Cardiac muscle cell (in vitro differentiated cells and primary cell): ENCODE data around the gene TFG. TPM values are rescaled to one million over a fixed set of nuclear protein-coding genes. Genes with fewer than 3 reads are reported as not detected.

Source experiments
- DNase-seq, 2 donors: peaks; one replicate each; pipeline versions ENCODE4 v3.0.0 to v3.0.0-alpha.2; 2010 to 2017; ENCODE audit warnings: low read depth in 1 of 2, low spot score in 1 of 2
- H3K27ac ChIP-seq: fragments of 200-600 bp; sonication (generic); 2 replicates; pipeline ENCODE4 v1.5.1; 2016
- H3K27me3 ChIP-seq: fragments of 200-600 bp; sonication (generic); 2 replicates; pipeline ENCODE4 v1.6.0; 2016; ENCODE audit warnings: control low read depth
- H3K36me3 ChIP-seq: fragments of 200-600 bp; sonication (generic); 2 replicates; pipeline ENCODE4 v1.5.1; 2016; ENCODE audit warnings: control low read depth
- H3K4me1 ChIP-seq: fragments of 200-600 bp; sonication (generic); 2 replicates; pipeline ENCODE4 v1.8.1; 2017; ENCODE audit warnings: low read depth, mild to moderate bottlenecking, mixed run types
- H3K4me3 ChIP-seq: fragments of 200-600 bp; sonication (generic); 2 replicates; pipeline ENCODE4 v1.5.1; 2016; ENCODE audit warnings: mild to moderate bottlenecking
- H3K9me3 ChIP-seq: fragments of 200-600 bp; sonication (generic); 2 replicates; pipeline ENCODE4 v1.5.1; 2017; ENCODE audit warnings: low read depth, mild to moderate bottlenecking, control low read depth
- CTCF ChIP-seq: IDR thresholded peaks from 2 replicates; pipeline ENCODE4 v1.5.1; 2012; ENCODE audit warnings: low read depth, mild to moderate bottlenecking, low read length
- polyA plus RNA-seq: library from polyadenylated mRNA; unstranded; fragments of >200 nt; fragmentation: Nextera tagmentation; extraction: Ambion mirVana; gene quantifications from 2 replicates; pipeline ENCODE4 v1.2.1, GENCODE V29; 2016
- total RNA-seq: library from RNA; depleted of rRNA; stranded (reverse); fragments of >200 nt; gene quantifications from 2 replicates; pipeline ENCODE4 v1.2.3, GENCODE V29; 2016

TFG gene
- total and polyA plus RNA-seq, 2 experiments from 2014 or later, result 136 to 365 TPM

GRCh38 chr3:100761951-100762350, 52.7 kb downstream of the TFG start:
- DNase-seq, result no peak

GRCh38 chr3:100765437-100765975, 56.2 kb downstream of the TFG start:
- no peaks in the 10 kb centered on the region for H3K27me3 ChIP-seq
- DNase-seq, result no peak
- no peak for TF ChIP-seq CTCF
- no peak overlapping the region for H3K4me3 ChIP-seq
- H3K9me3 ChIP-seq, result no peaks in the 10 kb centered on the region
- H3K27ac ChIP-seq, result no peak overlapping the region
- no peaks in the 10 kb centered on the region for H3K36me3 ChIP-seq
- peaks cover 8% of the 10 kb centered on the region for H3K4me1 ChIP-seq

More at GRCh38 chr3:100761951-100762350, 52.7 kb downstream of the TFG start:
- no peak for TF ChIP-seq CTCF
- Histone ChIP-seq H3K27me3 (no peaks in the 10 kb centered on the region), H3K36me3 (no peaks in the 10 kb centered on the region), H3K4me3 (no peak overlapping the region), H3K4me1 (peaks cover 12% of the 10 kb centered on the region), H3K9me3 (no peaks in the 10 kb centered on the region), H3K27ac (no peak overlapping the region)

GRCh38 chr3:100766069-100766468, 56.8 kb downstream of the TFG start:
- H3K9me3 ChIP-seq, result no peaks in the 10 kb centered on the region
- no peak overlapping the region for H3K27ac ChIP-seq
- TF ChIP-seq CTCF, result no peak
- no peaks in the 10 kb centered on the region for H3K27me3 ChIP-seq
- no peaks in the 10 kb centered on the region for H3K36me3 ChIP-seq
- no peak overlapping the region for H3K4me3 ChIP-seq
- DNase-seq, result no peak
- peaks cover 8% of the 10 kb centered on the region for H3K4me1 ChIP-seq

- no peak overlapping the region for H3K4me3 ChIP-seq
- no peak overlapping the region for H3K27ac ChIP-seq
- H3K36me3 ChIP-seq, result no peaks in the 10 kb centered on the region
- no peak for TF ChIP-seq CTCF
- DNase-seq, result no peak
- H3K4me1 ChIP-seq, result peaks cover 8% of the 10 kb centered on the region
- H3K9me3 ChIP-seq, result no peaks in the 10 kb centered on the region
- H3K27me3 ChIP-seq, result no peaks in the 10 kb centered on the region
Observed at GRCh38 chr3:100769693-100770092, 60.4 kb downstream of the TFG start.

- no peak for DNase-seq
- Histone ChIP-seq H3K27ac (no peak overlapping the region), H3K27me3 (no peaks in the 10 kb centered on the region), H3K4me3 (no peak overlapping the region), H3K36me3 (no peaks in the 10 kb centered on the region), H3K9me3 (no peaks in the 10 kb centered on the region), H3K4me1 (no peaks in the 10 kb centered on the region)
- TF ChIP-seq CTCF, result no peak
Observed at GRCh38 chr3:100775226-100775625, 65.9 kb downstream of the TFG start.

GRCh38 chr3:100775669-100776068, 66.4 kb downstream of the TFG start:
- no peak overlapping the region for H3K4me3 ChIP-seq
- no peaks in the 10 kb centered on the region for H3K9me3 ChIP-seq
- DNase-seq, result no peak
- no peak for TF ChIP-seq CTCF
- no peaks in the 10 kb centered on the region for H3K4me1 ChIP-seq
- H3K36me3 ChIP-seq, result no peaks in the 10 kb centered on the region
- no peaks in the 10 kb centered on the region for H3K27me3 ChIP-seq
- H3K27ac ChIP-seq, result no peak overlapping the region
